Measurements from ENCODE around the gene ERO1A.

ERO1A gene

GRCh38 chr14:52602131-52602530 is 93.2 kb downstream of the ERO1A start:
- no peak for DNase-seq (ENCODE audit: low spot score)

- no peak for DNase-seq (ENCODE audit: low spot score)
Measured at GRCh38 chr14:52599974-52600373, 95.4 kb downstream of the ERO1A start.

GRCh38 chr14:52598568-52598967 is 96.8 kb downstream of the ERO1A start:
- DNase-seq (ENCODE audit: low spot score): no peak

GRCh38 chr14:52596861-52597260 is 98.5 kb downstream of the ERO1A start:
- no peak for DNase-seq (ENCODE audit: low spot score)

GRCh38 chr14:52596320-52596719 is 99.0 kb downstream of the ERO1A start:
- no peak for DNase-seq (ENCODE audit: low spot score)

- no peak for DNase-seq (ENCODE audit: low spot score)
Measured at GRCh38 chr14:52590318-52590717, 105.0 kb downstream of the ERO1A start.
